NOMO-1 treated with DMSO at 0.1 percent for 48 hours (cell line): ENCODE data around the gene KRTAP12-4.
A peak's percentile ranks its signal among the peaks of the same experiment; 100 is the strongest.
"Not testable (repeated sequence)": the region's sequence is repeated elsewhere in the genome, so short reads cannot be mapped to it uniquely, and the experiment has no call there.

Experiments used
- DNase-seq: peaks from one replicate; lab custom pipeline; 2025; ENCODE audit not compliant: unreplicated experiment; lab: John Stamatoyannopoulos, UW

KRTAP12-4 gene

DNA sequence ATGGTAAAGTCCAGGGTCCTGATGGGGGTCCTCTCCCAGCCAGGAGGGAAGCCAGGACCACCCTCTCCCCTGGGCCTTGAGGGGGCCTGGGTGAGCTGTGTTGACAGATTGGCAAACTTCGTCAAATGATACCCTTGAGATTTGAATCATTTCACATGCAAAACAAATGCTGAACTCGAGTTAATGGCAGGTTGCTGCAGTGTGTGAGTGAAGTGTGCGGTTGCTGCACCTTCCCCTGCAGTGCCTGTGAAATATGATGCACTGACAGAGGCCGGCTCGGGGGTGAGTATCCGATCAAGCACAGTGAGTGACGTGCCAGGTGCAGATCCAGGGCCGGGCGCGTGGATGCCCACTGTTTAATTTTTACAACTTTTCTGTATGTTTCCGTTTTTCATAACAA is 33.2 kb upstream of the KRTAP12-4 start:
- DNase-seq = no peak

DNA sequence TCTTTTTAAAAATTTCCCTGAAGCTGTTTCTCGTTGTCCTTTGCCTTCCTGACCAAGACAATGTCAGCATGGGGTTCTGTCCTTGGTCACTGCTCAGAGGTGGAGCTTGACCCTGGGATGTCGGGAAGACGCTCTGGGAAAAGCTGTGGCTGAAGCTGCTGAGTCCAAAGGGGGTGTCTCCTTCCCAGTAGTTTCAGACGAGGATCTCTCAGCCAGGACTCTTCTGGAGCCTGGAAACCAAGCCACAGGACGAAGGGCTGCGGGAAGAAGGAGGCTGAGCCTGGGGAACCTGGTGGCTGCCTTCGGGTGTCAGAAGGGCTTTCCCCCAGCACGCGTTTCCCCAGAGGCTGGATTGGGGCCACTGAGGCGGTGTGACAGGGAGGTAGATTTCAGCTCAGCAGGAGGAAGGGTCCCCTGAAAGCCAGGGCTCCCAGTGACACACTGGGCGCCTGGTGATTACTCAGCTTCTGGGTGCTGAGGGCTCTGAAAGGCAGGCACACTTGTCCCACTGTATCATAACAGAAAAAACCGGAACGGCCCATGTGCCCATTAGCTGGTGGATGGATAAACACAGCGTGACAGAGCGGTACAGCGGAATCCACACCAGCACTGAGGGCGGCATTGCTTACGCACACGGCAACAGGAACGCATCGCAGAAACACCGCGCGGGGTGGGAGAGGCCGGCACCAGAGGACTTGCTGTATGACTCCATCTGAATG is 32.5 kb upstream of the KRTAP12-4 start:
- DNase-seq = no peak

DNA sequence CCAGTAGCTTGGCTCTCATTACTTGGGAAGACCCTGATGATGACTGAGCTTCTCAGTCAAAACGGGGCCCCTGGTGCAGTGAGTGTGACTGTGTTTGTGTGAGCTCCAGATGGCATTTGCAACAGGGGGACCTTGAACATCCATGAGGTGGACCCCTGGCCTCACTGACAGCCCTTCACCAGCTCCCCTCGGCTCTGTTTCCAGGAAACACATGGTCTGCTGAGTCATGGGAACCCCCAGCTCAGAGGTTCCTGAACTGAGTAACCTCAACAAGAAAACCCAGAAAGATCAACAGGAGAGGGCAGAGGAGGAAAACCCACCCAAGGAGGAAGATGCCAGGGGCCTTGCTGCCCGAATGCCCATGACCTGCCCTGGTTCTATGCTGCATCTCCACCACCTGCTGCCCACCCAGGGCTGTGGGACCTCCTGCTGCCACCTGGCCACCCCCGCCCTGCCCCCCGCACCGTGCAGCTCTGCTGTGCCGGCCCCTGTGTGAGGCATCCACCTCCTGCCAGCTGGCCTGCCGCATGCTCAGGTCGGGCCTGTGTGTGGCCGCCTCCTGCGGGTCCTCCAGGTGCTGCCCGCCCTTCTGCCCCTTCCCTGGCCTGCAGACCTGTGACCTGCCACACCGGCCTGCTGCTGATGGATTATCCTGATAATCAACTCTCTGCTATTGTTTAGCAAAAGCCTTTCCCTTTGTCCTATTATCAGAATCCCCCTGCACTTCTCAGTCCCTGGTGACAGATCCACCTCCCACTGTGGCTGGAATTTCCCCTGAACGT is 31.7 kb upstream of the KRTAP12-4 start:
- DNase-seq = no peak

- not testable (repeated sequence) for DNase-seq
These were observed 30.6 kb upstream of the KRTAP12-4 start for GRCh38 chr21:44685050-44685449.

GRCh38 chr21:44684483-44684882 is 30.0 kb upstream of the KRTAP12-4 start:
- DNase-seq = no peak

- no peak for DNase-seq
These were observed 29.6 kb upstream of the KRTAP12-4 start for GRCh38 chr21:44684077-44684476.

- DNase-seq = no peak
These were observed 28.2 kb upstream of the KRTAP12-4 start for GRCh38 chr21:44682580-44683151.

DNA sequence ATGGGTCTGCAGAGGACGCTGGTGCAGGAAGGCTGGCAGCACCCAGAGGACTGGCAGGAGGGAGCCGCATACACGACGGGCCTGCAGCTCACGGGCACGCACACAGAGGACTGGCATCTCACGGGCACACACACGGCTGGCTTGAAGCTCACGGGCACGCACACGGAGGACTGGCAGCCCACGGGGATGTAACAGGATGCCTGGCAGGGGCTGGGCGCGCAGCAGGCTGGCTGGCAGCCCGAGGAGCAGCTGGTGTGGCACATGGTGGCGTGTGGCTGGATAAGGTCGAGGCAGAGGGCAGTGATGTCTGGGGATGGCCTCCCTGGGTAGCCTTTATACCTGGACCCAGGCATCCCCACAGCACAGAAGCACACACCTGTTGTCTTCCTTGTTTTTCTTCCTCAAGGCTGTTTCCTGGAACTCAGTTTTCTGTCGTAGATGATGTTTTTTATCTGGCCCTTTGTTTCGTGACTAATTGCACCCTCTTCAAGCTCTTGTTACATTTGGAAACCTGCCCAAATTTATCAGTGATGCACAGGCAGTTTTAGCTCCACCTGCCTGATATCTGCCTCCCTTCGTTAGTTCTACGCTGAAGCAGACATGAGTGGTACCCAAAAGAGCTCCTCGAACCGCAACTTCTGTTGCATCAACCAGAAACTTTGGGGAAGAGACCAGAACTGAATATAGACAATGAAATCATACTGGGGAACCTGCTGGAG is 27.6 kb upstream of the KRTAP12-4 start, which contains the start of gene KRTAP12-1:
Gene KRTAP12-1 (minus strand): TSS at position 303 of the 719 bp plus-strand sequence. CDS start 40 bp downstream, at position 263.
- DNase-seq = no peak

DNA sequence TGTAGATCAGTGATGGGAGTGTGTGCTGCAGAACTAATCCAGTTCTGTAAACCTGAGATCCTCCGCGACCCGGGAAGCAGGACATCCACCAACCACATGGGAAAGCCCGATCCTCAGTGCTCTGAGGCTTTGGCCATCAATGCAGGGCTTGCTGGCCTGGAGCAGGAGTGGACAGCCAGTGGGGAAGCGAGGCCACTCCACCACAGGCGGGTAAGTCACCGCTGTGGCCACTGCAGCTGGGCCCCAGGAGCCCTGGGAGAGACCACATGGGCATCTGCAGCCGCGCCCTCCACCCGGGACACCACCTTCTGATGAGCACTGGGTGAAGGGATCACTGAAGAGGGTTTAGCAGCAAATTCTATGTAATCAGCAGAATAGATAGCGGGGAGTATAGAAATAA is 26.7 kb upstream of the KRTAP12-4 start:
- no peak for DNase-seq

DNA sequence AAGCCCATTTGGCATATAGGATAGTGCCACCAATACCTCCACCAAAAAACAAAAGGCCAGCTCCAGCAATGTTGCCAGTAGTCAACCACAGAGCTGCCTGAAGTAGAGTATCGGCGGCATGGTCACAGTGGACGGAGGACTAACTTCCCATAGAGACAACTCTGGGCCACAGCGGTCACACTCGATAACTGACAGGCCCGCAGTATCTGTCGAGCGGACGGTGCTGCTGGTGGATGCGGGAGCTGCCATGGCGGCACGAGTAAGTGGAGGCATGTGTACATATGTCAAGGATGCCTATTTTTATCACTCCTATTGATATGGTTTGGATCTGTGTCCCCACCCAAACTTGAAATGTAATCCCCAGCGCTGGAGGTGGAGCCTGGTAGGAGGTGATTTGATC is 23.4 kb upstream of the KRTAP12-4 start:
- DNase-seq = no peak

- no peak for DNase-seq
These were observed 17.5 kb upstream of the KRTAP12-4 start for GRCh38 chr21:44671911-44672310.

DNA sequence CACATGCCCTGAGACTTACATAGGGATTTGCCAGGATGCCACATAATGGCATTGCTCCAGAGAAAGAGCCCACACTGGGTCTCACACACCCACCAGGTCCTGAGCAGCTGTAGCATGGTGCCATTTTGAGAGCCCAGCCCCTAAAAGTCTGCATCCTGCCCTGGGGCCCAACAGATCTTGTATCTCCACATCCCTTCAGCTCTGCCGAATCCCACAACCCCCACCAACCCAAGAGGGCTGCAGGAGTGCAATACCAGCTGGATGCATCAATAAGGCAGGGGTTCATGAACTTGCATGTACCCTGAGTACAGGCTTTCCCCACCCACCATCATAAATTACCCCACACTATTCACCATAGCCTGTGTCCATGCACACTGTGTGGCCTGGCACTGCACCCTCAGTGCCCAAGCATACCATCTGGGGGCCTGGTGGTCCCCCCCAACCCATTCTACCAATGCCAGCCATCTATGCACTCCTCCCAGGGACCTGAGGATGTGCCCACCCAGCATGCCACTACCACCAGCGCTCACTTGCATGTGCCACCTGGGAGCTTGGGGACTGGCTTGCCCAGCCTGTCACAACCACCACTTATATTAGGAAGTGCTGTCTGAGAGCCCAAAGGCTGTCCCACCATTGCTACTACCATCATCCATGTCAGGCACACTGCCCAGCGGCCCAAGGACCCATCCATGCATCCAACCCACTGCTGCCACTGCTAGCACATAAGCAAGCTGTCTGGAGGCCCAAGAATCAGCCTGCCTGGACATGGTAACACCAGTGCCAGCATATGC is 16.4 kb upstream of the KRTAP12-4 start:
- DNase-seq = no peak

DNA sequence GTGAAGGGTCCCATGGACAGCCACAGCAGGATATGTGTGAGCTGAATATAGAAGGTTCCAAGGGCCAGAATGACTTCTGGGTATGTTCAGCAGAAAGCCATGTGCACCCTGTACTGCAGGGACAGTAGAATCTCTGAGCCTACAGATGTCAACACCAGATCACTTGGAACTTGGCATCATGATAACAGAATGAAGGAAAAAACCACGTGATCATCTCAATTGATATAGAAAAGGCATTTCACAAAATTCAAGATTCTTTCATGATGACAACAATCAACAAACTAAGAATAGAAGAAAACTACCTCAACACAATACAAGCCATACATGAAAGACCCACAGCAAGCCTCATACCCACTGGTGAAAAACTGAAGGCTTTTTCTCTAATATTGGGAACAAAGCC is 13.2 kb upstream of the KRTAP12-4 start:
- DNase-seq = no peak

GRCh38 chr21:44666401-44667320 is 12.2 kb upstream of the KRTAP12-4 start, which contains the start of gene KRTAP12-2:
TSS of gene KRTAP12-2 (minus strand) at chr21:44666927. CDS start at chr21:44666886, 41 bp downstream.
- no peak for DNase-seq

DNA sequence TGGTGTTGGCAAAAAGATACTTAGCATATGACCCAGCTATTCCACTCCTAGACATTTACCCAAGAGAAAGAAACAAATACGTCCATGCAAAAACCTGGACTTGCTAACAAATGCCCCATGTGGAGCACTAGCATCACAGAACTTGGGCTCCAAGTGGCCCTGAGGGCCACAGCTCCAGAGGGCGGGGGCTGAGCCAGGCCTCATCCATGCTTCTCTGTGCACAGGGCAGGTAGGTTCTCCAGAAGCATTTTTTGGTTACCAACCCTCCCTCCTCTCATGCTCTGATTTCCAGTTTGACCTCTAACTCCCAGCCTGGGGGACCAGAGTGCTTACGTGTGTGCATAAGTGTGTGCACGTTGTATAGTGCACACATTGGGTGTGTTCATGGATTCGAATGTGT is 10.2 kb upstream of the KRTAP12-4 start:
- DNase-seq = no peak

DNA sequence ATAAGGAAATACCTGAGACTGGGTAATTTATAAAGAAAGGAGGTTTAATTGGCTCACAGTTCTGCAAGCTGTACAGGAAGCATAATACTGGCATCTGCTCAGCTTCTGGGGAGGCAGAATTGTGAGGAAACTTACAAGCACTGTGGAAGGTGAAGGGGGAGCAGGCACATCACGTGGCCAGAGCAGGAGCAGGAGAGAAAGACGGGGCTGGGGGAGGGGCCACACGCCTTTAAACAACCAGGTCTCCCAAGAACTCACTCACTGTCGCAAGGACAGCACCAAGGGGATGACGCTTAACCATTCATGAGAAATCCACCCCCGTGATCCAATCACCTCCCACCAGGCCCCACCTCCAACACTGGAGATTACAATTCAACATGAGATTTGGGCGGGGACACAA is 7.1 kb upstream of the KRTAP12-4 start:
- not testable (repeated sequence) for DNase-seq

DNA sequence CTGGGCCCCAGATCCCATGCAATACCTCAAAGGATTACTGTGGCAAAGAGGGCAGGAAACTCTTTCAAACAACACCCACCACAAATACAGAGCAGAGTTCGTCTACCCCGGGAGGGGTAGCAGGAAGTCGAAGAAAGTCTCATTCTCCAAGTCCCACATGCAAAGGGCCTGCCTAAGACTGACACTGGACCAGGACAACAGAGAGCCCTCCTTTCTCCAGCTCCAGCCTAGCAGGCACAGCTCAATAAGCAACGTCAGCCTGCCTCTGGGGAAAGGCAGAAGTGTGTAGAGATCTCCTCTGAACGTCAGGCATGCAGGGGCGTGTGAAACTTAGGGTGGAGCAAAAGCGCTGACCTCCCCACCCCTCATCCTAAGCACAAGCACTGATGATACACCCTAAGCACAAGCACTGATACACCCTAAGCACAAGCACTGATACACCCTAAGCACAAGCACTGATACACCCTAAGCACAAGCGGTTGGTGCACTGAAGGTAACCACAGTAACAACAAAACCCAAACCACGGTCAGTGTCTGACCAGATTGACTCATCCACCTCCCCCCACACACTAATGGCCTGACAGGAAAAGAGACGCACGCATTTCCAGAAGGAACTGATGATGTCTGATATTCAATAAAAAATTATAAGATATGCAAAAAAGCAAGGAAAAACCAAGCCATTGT is 4.6 kb upstream of the KRTAP12-4 start:
- DNase-seq = peak; percentile 14

- no peak for DNase-seq
These were observed 4.1 kb upstream of the KRTAP12-4 start for GRCh38 chr21:44658541-44658910.
